WTC11 (cell line): Measurements from ENCODE around the gene NFIC. TPM values are rescaled to one million over a fixed set of nuclear protein-coding genes. Genes with fewer than 3 reads are reported as not detected.

Source experiments
- ATAC-seq: fragments of 200-7000 bp; cut with Tn5 transposase; 2 replicates; pipeline ENCODE4 v1.10.0; 2021; ENCODE audit warnings: mild to moderate bottlenecking, moderate library complexity
- CTCF ChIA-PET: fragments of 300-600 bp; sonication (Branson Sonifier 250); formaldehyde crosslinking; loops from one replicate; lab custom pipeline; 2021; ENCODE audit warnings: antibody characterized with exemption; lab: Charles Lee
- POLR2A ChIA-PET: fragments of 350-600 bp; sonication (Branson Sonifier 250); formaldehyde crosslinking; loops from one replicate; lab custom pipeline; 2021; ENCODE audit warnings: antibody characterized with exemption; lab: Charles Lee
- DNase-seq: peaks from one replicate; pipeline ENCODE4 v3.0.0; 2021; ENCODE audit warnings: low spot score
- H3K27ac Mint-ChIP-seq: 2 replicates; pipeline ENCODE4 v1.8.0; 2021; ENCODE audit warnings: mixed read lengths
- H3K27me3 Mint-ChIP-seq: 2 replicates; pipeline ENCODE4 v1.8.0; 2021; ENCODE audit warnings: low read depth, mild to moderate bottlenecking, moderate library complexity, mixed read lengths
- H3K36me3 Mint-ChIP-seq: 2 replicates; pipeline ENCODE4 v1.8.0; 2021; ENCODE audit warnings: mixed read lengths
- H3K4me1 Mint-ChIP-seq: 2 replicates; pipeline ENCODE4 v1.8.0; 2022; ENCODE audit warnings: mixed read lengths
- H3K4me3 Mint-ChIP-seq: 2 replicates; pipeline ENCODE4 v1.8.0; 2021; ENCODE audit warnings: mild to moderate bottlenecking, moderate library complexity, mixed read lengths
- H3K9me3 Mint-ChIP-seq: 2 replicates; pipeline ENCODE4 v1.8.0; 2021; ENCODE audit warnings: mixed read lengths
- ATF6 ChIP-seq: sonication (generic); formaldehyde crosslinking; IDR thresholded peaks from 2 replicates; pipeline ENCODE4 v1.8.1; 2023; ENCODE audit warnings: mild to moderate bottlenecking, missing genetic modification reagents
- CTCF ChIP-seq: fragments of 200-600 bp; IDR thresholded peaks from 2 replicates; pipeline ENCODE4 v1.8.0; 2022; ENCODE audit warnings: antibody characterized with exemption
- FOXP4 ChIP-seq: sonication (generic); formaldehyde crosslinking; IDR thresholded peaks from 2 replicates; pipeline ENCODE4 v1.8.0; 2022; ENCODE audit warnings: mild to moderate bottlenecking, missing genetic modification reagents
- IRF1 ChIP-seq: sonication (generic); formaldehyde crosslinking; IDR thresholded peaks from 2 replicates; pipeline ENCODE4 v1.8.0; 2023; ENCODE audit warnings: missing genetic modification reagents
- JAZF1 ChIP-seq: fragments of 250-450 bp; sonication (Bioruptor Pico); IDR thresholded peaks from 2 replicates; pipeline ENCODE4 v1.9.0; 2021; ENCODE audit warnings: moderate library complexity, mild to moderate bottlenecking, inconsistent platforms
- MXD4 ChIP-seq: fragments of 250-450 bp; sonication (Bioruptor Pico); IDR thresholded peaks from 2 replicates; pipeline ENCODE4 v1.8.0; 2021; ENCODE audit warnings: mild to moderate bottlenecking, moderate library complexity, borderline replicate concordance
- RELA ChIP-seq: sonication (generic); formaldehyde crosslinking; IDR thresholded peaks from 2 replicates; pipeline ENCODE4 v1.8.1; 2022; ENCODE audit warnings: missing genetic modification reagents, mild to moderate bottlenecking, borderline replicate concordance
- TCF7 ChIP-seq: sonication (generic); formaldehyde crosslinking; IDR thresholded peaks from 2 replicates; pipeline ENCODE4 v1.8.0; 2022; ENCODE audit warnings: mild to moderate bottlenecking, low read depth, missing genetic modification reagents, moderate library complexity
- ZNF232 ChIP-seq: sonication (generic); formaldehyde crosslinking; IDR thresholded peaks from 2 replicates; pipeline ENCODE4 v1.8.0; 2022; ENCODE audit warnings: mild to moderate bottlenecking, missing genetic modification reagents
- ZNF532 ChIP-seq: fragments of 250-450 bp; sonication (Bioruptor Pico); IDR thresholded peaks from 2 replicates; pipeline ENCODE4 v1.9.0; 2021; ENCODE audit warnings: mild to moderate bottlenecking, borderline replicate concordance
- total RNA-seq: library from RNA; stranded (reverse); gene quantifications from 3 replicates; pipeline ENCODE4 v1.2.3, GENCODE V29; 2021
- TF ChIP-seq, protein P1 (sequence below): fragments of 250-450 bp; sonication (Bioruptor Pico); IDR thresholded peaks from 2 replicates; pipeline ENCODE4 v1.9.0; 2021; ENCODE audit warnings: mild to moderate bottlenecking

The NFIC gene
- total RNA-seq, 1 experiment from 2014 or later, result 3.5 TPM

DNA sequence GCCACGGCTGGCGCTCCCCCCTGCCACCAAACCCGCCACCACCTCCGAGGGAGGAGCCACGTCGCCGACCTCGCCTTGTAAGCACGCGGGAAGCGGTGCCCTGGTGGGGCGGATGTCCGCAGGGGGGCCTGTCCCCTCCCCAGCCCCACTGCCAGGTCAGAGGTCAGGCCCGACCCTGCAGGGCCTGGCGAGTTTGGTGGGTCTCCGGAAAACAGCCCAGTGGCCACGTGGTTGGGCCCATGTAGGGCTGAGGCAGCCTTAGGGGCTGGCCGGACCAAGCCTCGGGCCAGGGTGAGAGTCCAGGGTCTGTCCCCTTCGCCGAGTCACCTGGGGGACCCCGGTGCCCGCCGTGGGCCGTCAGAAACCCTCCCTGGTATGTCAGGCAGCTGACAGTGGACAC, 87.5 kb downstream of the NFIC start (continued):
- TF ChIP-seq ZNF532 (CRISPR knock-in tag), result no peak
- TF ChIP-seq ZNF232 (CRISPR knock-in tag), result no peak

DNA sequence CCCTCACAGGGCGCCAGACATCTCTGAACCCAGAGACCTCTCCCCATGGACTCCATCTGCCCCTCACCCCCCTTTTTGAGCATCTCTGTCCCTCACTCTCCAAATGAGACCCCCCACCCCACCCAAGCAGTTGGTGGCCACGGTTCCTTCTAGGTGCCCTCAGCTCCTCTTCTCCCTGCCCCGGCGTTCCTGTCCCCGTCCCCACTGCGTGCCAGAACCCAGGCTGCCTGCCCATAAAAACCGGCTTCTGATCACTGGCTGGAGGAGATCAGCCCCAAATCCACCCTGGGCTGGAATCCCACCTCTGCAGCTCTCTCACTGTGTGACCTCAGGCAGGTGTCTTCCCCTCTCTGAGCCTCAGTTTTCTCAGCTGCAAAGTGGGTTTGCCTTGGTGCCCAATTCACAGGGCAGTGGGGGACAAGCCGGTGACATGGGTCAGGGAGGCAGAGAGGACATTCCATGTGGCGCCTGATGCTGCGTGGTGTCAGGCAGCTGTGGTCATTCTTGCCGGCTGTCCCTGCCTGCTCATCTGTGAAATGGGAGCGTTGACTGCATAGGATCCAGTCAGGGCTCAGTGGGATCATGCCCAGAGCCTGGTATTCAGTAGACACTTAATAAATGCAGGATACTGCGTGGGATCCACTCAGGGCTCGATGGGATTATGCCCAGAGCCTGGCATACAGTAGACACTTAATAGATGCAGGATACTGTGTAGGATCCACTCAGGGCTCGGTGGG, 88.4 kb downstream of the NFIC start:
- peaks cover 10% of the 10 kb centered on the region for H3K4me1 Mint-ChIP-seq
- no peak for TF ChIP-seq RELA (CRISPR knock-in tag)
- TF ChIP-seq IRF1 (CRISPR knock-in tag), result no peak
- TF ChIP-seq, protein P1, sequence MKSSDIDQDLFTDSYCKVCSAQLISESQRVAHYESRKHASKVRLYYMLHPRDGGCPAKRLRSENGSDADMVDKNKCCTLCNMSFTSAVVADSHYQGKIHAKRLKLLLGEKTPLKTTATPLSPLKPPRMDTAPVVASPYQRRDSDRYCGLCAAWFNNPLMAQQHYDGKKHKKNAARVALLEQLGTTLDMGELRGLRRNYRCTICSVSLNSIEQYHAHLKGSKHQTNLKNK, result no peak
- no peak for TF ChIP-seq MXD4
- TF ChIP-seq FOXP4, result no peak
- TF ChIP-seq JAZF1 (CRISPR knock-in tag), result no peak
- H3K27ac Mint-ChIP-seq, result no peak overlapping the region
- ChIA-PET CTCF (no interaction called here), POLR2A (no interaction called here)
- DNase-seq, result no peak
- H3K27me3 Mint-ChIP-seq, result peaks cover 10% of the 10 kb centered on the region
- no peaks in the 10 kb centered on the region for H3K36me3 Mint-ChIP-seq
- ATAC-seq, result no peak
- H3K9me3 Mint-ChIP-seq, result no peaks in the 10 kb centered on the region
- no peak overlapping the region for H3K4me3 Mint-ChIP-seq

GRCh38 chr19:3455393-3455955, 89.1 kb downstream of the NFIC start:
- no peak overlapping the region for H3K4me3 Mint-ChIP-seq
- no peak for TF ChIP-seq CTCF
- no peak for TF ChIP-seq ATF6 (CRISPR knock-in tag)
- TF ChIP-seq TCF7, result no peak
- TF ChIP-seq ZNF532 (CRISPR knock-in tag), result no peak

More at GRCh38 chr19:3455393-3455955, 89.1 kb downstream of the NFIC start:
- H3K36me3 Mint-ChIP-seq, result no peaks in the 10 kb centered on the region
- DNase-seq (no peak), ATAC-seq (no peak)
- no peak overlapping the region for H3K27ac Mint-ChIP-seq
- POLR2A ChIA-PET, result no interaction called here
- H3K9me3 Mint-ChIP-seq, result no peaks in the 10 kb centered on the region
- CTCF ChIA-PET, result no interaction called here
- H3K27me3 Mint-ChIP-seq, result peaks cover 16% of the 10 kb centered on the region
- peaks cover 11% of the 10 kb centered on the region for H3K4me1 Mint-ChIP-seq
